Hippocampal formation (tissue), 2 donors: Measurements from ENCODE around the gene C10orf71.

ENCODE experiments used
- DNase-seq, 2 donors: peaks; one replicate each; lab custom pipeline; 2025; lab: John Stamatoyannopoulos, UW

Gene C10orf71

GRCh38 chr10:49361178-49361554 is 62.2 kb downstream of the C10orf71 start:
- DNase-seq, result no peak

GRCh38 chr10:49361735-49362568 is 63.0 kb downstream of the C10orf71 start:
- no peak for DNase-seq

- no peak for DNase-seq
These were observed 63.8 kb downstream of the C10orf71 start for GRCh38 chr10:49362596-49363260.

- no peak for DNase-seq
These were observed 64.5 kb downstream of the C10orf71 start for GRCh38 chr10:49363309-49364031.

GRCh38 chr10:49364051-49364450 is 65.1 kb downstream of the C10orf71 start:
- DNase-seq, result no peak

- DNase-seq, result no peak
These were observed 65.8 kb downstream of the C10orf71 start for GRCh38 chr10:49364747-49365146.

GRCh38 chr10:49365275-49365674 is 66.3 kb downstream of the C10orf71 start:
- DNase-seq, result no peak

- no peak for DNase-seq
These were observed 66.9 kb downstream of the C10orf71 start for GRCh38 chr10:49365675-49366415.

- no peak for DNase-seq
These were observed 67.5 kb downstream of the C10orf71 start for GRCh38 chr10:49366460-49366859.

GRCh38 chr10:49367600-49367999 is 68.6 kb downstream of the C10orf71 start:
- no peak for DNase-seq

GRCh38 chr10:49368256-49368655 is 69.3 kb downstream of the C10orf71 start:
- DNase-seq, result no peak

GRCh38 chr10:49369216-49370162 is 70.5 kb downstream of the C10orf71 start:
- no peak for DNase-seq

- DNase-seq, result no peak
These were observed 71.5 kb downstream of the C10orf71 start for GRCh38 chr10:49370326-49371100.

- DNase-seq, result no peak
These were observed 73.0 kb downstream of the C10orf71 start for GRCh38 chr10:49371967-49372366.

- DNase-seq, result no peak
These were observed 74.4 kb downstream of the C10orf71 start for GRCh38 chr10:49373361-49373760.

- no peak for DNase-seq
These were observed 75.8 kb downstream of the C10orf71 start for GRCh38 chr10:49374740-49375139.

GRCh38 chr10:49375611-49376010 is 76.6 kb downstream of the C10orf71 start:
- no peak for DNase-seq
